ENCODE measurements around the gene TRAF5.
A peak's percentile ranks its signal among the peaks of the same experiment; 100 is the strongest.
"Not testable (repeated sequence)": the region's sequence is repeated elsewhere in the genome, so short reads cannot be mapped to it uniquely, and the experiment has no call there.

Gene TRAF5

DNA sequence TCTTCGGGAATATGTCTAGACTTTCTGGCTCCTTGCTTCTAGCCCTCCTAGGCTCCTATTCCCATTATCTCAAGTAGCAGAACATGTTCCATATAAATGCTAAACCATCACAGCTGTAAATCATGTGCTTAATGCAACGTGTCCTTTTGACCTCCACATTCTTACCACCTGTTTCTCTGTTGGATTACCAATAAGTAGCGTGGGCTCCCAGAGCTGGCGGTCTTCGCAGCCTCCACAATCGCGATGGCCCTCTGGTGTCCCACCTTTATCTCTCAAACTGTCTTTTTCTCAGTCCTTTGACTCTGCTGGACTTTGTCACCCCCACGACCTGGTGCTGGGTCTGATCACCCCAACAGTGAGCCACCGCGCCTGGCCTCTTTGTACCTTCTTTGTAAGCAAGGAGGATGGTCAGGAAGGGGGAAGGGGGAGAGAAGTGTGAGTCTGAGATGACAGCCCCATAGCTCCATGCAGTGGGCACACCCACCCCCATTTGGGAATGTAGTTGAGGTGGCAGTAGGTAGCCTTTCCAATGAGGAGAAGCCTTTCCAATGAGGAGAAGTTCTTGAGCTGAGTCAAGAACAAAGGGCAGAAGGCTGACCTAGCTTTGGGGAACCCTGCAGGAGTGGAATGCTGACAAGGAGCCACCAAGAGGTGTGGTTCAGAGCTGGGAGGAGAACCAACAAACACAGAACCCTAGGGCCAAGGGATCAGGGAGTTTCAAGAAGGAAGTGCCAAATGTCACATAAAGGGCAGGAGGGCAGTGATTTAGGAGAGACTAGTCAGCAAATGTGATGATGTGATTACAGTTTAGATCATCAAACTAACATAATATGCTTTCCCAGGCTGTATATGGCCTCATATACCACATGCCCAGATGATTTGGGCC lies 14.2 kb downstream of the TRAF5 start:
- in situ Hi-C loops (cut with MboI; ENCODE audit: low pct_unique_long_range_greater_than_20kb, low sequenced_read_pairs), result no loop called here
- DNase-seq, result no peak

DNA sequence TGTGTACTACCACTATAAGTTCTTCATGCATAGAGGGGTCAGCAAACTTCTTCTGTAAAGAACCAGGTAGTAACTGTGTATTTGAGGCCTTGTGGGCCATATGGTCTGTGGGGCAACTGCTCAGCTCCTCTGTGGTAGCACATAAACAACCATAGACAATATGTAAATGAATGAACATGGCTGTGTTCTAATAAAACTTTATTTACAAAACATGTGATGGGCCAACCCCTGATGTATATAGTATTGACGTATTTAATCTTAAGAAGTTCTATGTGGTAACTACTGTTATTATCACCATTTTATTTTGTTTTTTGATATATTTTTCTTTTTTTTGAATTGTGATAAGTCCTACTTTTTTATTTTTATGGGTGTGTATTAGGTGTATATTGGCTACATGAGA lies 15.4 kb downstream of the TRAF5 start:
- in situ Hi-C loops (cut with MboI; ENCODE audit: low pct_unique_long_range_greater_than_20kb, low sequenced_read_pairs), result no loop called here
- no peak for DNase-seq

DNA sequence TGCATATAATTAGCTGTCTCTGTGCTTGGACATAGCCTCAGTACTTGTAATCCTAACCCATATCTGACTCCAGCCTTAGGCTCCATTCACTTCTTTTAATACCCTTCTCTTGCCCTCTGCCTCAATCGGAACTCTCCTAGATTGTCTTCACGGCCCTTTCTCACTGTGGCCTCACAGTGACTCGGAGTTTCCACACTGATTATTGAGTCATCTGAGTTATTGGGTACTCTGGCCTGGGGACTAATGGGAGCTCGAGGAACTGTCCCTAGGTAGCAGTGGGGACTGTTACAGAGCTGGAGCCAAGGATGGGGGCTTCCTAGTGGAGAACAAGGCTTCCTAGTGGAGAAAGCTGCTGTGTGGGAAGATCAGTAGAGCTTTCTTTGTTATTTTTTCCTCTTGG lies 17.0 kb downstream of the TRAF5 start:
- in situ Hi-C loops (cut with MboI; ENCODE audit: low pct_unique_long_range_greater_than_20kb, low sequenced_read_pairs), result no loop called here
- DNase-seq, result no peak

DNA sequence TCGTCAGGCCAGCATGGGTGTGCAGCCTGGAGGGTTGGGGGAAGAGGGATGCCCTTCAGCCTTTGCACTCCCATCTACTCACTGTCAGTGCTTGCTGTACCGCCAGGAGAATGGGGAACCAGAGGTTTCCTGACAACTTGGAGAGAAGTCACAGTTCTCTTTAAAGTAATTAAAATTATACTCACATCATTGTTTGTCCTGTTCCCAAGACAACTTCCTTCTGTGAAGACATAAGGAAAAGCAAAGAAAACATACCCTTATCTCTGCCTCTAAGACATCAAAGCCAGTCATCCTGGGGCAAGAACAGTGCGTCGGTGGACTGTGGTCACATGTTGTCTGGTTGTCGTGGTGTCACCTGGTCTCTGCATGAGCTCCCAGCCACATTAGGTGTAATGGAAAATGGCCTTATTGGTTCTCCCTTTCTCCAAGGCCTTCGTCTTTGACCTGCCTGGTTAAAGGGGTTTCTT lies 17.6 kb downstream of the TRAF5 start:
- in situ Hi-C loops (cut with MboI; ENCODE audit: low pct_unique_long_range_greater_than_20kb, low sequenced_read_pairs), result no loop called here
- DNase-seq, result peak; percentile 46

DNA sequence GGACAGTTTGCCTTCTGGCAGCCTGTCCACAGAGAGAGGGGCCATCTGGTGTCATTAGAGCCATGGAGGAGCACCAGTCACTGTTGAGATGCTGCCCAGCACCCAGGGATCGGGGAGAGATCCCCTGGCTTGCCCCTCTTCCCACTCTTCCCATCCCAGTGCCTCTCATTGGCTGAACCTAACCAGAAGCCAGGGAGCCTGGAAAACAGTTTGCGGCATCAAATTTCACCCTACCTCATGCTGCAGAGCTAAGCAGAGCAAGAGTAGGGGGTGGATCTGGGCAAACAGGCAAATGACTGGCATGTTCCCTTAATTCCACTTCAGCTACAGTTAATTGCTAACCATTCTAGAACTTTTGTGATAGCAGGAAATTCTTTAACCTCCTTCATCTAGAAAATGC lies 19.1 kb downstream of the TRAF5 start:
- in situ Hi-C loops (cut with MboI; ENCODE audit: low pct_unique_long_range_greater_than_20kb, low sequenced_read_pairs), result no loop called here
- DNase-seq, result no peak

DNA sequence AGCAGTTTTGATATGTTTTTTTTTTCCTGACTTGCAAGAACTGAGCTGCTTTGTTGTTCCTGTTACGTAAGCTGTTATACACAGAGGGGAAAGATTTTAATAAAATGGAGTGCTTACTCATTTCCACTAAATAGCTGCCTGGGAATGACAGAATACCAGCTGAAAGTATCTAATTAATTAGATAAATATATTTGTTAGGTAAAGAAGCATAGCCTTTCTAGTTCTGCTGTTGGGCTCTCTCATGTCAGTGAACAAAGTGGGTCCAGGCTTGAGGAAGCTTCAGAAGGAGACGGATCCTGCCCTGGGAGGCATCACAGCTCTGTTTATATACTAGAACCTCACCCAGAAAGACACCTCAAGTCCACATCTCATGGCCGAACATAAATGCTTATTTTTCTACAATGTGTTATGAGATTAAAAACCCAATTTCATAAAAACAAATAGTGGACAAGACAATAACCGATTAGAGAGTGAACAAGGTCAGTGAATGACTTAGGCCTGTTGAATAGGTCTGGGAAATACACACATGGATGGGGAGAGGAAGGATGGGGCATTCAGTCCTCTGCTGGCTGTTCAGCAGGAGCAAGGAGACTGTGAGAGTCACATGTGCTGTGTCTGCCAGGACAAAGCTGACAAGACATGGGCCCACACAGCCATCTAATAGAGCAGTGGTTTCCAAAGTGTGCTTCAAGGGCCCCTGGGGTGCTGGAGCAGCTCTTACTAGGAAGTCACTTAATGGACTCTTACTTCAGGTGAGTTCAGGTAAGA lies 20.6 kb downstream of the TRAF5 start:
- in situ Hi-C loops (cut with MboI; ENCODE audit: low pct_unique_long_range_greater_than_20kb, low sequenced_read_pairs), result no loop called here
- no peak for DNase-seq

DNA sequence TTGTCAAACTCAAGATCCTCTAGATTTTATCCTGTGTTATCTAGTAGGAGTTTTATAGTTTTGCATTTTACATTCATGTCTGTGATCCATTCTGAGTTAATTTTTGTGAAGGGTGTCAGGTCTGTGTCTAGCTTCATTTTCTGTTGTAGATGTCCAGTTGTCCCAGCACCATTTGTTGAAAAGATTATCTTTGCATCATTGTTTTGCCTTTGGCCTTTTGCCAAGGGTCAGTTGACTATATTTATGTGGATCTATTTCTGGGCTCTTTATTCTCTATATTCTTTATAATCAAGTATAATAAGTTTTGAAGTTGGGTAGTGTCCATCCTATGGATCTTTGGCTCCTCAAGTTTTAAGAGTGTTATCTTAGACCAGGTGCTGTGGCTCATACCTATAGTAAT lies 21.9 kb downstream of the TRAF5 start:
- in situ Hi-C loops (cut with MboI; ENCODE audit: low pct_unique_long_range_greater_than_20kb, low sequenced_read_pairs), result no loop called here
- DNase-seq, result no peak

DNA sequence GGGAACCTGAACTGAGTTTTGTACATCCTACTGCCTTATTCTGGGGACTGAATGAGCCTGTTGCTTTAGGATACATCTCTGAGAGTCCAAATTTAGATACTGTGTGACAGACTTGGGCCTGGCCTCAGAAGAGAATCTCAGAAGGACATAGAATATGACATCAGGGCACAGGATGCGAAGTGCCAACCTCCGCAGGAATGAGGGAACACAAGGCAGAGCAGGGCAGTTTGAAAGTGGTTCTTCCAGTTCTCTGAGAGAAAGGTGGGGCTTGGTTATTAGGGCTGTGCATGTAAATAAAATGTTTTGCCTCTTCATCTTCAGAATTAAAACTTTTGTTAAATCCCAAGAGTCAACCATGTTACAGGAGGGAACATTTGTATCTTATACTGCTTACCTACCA lies 23.1 kb downstream of the TRAF5 start:
- DNase-seq, result no peak
- in situ Hi-C loops (cut with MboI; ENCODE audit: low pct_unique_long_range_greater_than_20kb, low sequenced_read_pairs), result no loop called here

DNA sequence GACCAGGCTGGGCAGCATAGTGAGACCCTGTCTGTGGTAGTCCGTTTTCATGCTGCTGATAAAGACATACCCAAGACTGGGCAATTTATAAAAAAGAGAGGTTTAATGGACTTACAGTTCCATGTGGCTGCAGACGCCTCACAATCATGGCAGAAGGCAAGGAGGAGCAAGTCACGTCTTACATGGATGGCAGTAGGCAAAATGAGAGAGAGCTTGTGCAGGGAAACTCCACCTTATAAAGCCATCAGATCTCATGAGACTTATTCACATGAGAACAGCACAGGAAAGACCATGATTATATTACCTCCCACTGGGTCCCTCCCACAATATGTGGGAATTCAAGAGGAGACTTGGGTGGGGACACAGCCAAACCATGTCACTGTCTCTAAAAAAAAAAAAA lies 25.4 kb downstream of the TRAF5 start:
- DNase-seq; in situ Hi-C loops (cut with MboI; ENCODE audit: low pct_unique_long_range_greater_than_20kb, low sequenced_read_pairs): not testable (repeated sequence)

DNA sequence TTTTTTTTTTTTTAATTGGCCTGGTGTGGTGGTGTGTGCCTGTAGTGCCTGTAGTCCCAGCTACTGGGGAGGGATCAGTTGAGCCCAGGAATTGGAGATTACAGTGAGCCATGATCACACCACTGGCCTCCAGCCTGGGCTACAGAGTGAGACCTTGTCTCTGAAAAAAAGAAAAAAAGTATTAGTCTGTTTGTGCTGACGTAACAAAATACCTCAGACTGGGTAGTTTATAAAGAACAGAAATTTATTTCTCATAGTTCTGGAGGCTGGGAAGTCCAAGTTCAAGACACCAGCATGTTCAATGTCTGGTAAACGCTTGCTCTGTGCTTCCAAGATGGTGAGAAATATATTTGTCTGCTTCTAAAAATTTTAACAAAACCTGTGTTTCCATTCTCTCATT lies 25.8 kb downstream of the TRAF5 start:
- in situ Hi-C loops (cut with MboI; ENCODE audit: low pct_unique_long_range_greater_than_20kb, low sequenced_read_pairs), result no loop called here
- no peak for DNase-seq

DNA sequence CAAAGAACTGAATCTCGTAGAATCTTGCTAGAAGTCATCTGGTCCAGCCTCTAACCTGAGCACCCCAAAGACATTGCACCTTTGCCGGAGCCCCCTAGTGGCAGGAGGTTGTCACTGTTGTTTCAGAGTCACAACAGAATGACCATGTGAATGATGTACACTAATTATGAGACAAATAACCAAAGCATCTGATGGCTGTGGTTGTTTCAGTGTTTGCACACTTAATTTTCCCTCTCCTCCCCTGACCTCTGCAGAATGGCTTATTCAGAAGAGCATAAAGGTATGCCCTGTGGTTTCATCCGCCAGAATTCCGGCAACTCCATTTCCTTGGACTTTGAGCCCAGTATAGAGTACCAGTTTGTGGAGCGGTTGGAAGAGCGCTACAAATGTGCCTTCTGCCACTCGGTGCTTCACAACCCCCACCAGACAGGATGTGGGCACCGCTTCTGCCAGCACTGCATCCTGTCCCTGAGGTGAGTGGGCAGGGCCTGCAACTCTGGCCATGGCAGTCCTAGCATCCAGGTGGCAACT lies 26.4 kb downstream of the TRAF5 start:
- DNase-seq, result peak; percentile 52

DNA sequence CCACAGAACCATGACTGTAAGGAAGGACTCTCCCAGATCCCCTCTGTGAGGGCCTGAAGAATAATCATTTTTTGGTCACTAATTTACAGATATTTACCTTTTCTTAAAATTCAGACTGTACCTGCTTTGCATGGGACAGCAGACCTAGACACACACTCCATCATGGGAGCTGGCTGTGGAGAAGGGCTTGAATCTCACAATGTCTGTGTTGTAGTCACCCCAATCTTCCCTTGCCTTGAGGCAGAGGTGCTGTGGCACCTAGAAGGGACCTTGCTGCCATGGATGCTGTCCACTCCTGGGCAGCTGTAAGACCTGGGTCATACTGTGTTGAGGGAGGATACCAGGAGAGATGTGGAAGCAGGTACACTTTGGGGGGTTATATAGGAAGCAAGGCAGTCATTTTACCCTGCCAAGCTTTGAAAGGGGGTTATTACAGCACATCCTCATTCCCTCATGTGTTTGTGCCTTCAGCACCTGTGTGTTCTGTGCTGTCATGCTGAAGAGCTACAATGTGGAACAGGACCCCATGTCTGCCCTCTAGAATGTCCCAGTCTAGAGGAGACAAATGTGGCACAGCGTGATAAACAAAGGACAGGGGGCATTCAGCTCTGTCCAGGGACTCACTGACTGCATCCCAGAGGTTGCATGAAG lies 27.1 kb downstream of the TRAF5 start:
- in situ Hi-C loops (cut with MboI; ENCODE audit: low pct_unique_long_range_greater_than_20kb, low sequenced_read_pairs), result no loop called here
- DNase-seq, result no peak

More for the DNA sequence above, 26.4 kb downstream of the TRAF5 start:
- in situ Hi-C loops (cut with MboI; ENCODE audit: low pct_unique_long_range_greater_than_20kb, low sequenced_read_pairs), result no loop called here

DNA sequence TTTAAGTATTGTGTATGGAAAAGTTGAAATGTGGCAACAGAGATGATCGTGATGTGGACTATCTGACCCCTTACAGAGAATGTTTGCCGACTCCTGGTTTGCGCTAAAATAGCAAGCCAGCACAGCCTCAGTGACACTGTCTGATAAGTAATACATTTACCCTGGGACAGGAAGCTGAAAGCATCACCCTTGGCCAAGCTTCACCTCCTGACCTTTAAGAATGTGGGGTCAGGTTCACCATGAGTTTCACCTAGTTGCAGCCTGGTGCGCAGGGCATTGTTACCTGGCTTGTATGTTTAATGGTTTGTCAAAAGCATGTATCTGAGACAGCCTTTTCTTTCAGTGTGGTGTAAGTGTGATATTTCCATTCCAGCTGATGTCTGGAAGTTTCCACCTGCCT lies 29.2 kb downstream of the TRAF5 start:
- DNase-seq, result no peak
- in situ Hi-C loops (cut with MboI; ENCODE audit: low pct_unique_long_range_greater_than_20kb, low sequenced_read_pairs), result no loop called here

DNA sequence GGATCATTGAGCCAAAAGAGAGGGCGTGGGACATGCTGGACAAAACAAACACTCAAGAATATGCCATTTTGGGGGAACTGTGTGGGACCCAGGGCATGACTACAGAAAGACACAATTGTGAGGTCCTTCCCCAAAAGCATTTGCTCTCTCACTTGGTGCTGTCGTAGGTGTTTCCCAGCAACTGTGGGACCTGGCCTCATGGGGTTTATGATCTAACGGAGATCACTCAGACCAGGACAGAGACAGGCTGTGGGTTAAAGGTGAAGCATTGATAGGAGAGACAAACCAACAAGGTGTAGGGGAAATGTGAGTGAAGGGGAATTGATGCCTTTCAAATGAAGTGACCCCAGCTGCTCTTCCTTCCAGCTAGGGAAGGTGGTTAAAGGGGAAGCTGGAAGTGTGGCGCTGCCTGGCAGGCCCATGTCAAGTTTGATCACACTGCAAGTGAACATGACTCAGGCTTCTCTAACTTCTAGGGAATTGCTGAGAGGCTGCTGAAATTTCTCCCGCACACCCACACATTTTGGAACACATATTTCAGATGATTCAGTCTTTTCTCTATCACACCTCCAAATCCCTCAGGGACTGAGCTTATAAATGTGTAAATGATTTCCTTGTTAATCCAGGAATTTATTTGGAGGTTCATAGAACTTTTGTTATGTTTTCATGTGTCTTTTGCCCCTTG lies 30.2 kb downstream of the TRAF5 start:
- in situ Hi-C loops (cut with MboI; ENCODE audit: low pct_unique_long_range_greater_than_20kb, low sequenced_read_pairs), result no loop called here
- DNase-seq, result no peak

DNA sequence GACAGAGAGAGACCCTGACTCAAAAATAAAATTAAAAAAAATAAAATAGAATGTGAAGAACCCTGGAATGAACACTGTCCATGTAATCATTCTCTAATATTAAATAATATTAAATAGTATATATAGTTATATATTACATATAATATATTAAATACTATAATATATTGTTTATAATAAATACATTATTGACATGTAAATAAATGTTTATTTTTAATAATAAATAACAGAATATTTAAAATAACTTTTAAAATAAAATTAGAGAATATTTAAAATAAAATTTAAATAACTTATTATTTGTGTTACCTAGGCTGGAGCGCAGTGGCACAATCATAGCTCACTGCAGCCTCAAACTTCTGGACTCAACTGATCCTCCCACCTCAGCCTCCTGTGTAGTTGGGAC lies 32.1 kb downstream of the TRAF5 start:
- no peak for DNase-seq
- in situ Hi-C loops (cut with MboI; ENCODE audit: low pct_unique_long_range_greater_than_20kb, low sequenced_read_pairs), result no loop called here

DNA sequence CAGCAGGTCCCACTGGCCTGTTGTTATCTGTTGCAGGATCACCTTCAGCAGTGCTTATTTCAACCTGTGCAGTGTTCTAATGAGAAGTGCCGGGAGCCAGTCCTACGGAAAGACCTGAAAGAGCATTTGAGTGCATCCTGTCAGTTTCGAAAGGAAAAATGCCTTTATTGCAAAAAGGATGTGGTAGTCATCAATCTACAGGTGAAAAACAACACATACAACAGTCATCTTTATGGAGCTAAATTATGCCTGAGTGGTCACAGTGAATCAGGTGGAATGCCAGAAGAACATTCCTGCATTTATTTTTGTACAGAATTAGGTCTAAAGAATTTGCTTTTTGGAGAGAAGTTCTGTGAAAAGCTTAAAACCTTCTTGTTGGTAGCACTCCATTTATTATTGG lies 33.2 kb downstream of the TRAF5 start:
- no peak for DNase-seq
- in situ Hi-C loops (cut with MboI; ENCODE audit: low pct_unique_long_range_greater_than_20kb, low sequenced_read_pairs), result no loop called here

DNA sequence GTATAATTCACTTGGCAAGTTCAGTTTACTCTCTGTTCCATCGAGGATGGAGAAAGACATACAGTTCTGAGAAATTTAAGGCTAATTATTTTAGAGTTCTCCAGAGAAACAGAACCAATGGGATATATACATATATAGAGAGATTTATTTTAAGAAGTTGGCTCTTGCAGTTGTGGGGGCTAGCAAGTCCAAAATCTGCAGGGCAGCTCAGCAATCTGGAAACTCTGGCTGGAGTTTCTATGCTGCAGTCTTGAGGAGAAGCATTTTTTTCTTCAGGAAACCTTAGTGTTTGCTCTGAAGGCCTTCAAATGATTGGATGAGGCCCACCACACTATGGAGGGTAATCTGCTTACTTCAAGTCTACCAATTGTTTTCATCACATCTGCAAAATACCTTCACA lies 34.6 kb downstream of the TRAF5 start:
- in situ Hi-C loops (cut with MboI; ENCODE audit: low pct_unique_long_range_greater_than_20kb, low sequenced_read_pairs), result no loop called here

DNA sequence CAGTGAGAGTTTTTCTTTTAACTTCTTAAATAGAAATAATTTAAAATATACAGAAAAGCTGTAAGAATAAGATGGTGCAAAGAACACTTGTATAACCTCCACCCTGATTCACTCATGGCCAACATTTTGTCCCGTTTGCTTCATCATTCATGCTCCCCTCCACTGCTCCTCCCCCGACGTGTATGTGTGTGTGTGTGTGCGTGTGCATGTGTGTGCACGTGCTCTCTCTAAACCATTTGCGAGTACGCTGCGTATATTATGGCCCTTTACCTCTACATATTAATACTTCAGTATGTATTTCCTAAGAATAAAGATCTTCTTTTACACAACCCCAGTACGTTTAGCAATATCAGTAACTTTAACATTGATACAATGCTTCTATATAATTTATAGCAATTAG lies 43.0 kb downstream of the TRAF5 start:
- in situ Hi-C loops (cut with MboI; ENCODE audit: low pct_unique_long_range_greater_than_20kb, low sequenced_read_pairs), result no loop called here
- DNase-seq, result no peak

More for the DNA sequence above, 34.6 kb downstream of the TRAF5 start:
- no peak for DNase-seq

DNA sequence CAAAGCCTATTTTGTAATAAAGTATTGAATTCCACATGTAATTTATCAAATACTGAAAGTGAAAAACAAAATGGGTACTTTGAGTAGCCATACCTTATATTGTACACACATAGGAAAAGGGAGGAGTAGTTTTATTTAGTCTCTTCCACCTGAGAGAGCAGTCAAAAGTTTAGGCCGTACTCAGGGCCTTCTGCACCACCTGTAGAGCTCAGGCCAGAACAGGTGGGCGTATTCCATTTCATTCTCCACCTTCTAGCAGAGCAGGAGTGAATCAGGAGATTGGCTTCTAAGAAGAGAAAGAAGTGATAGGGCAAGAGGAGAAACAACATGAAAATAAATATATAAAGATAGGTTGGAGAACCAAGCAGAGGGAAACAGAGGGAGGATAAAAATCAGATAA lies 44.0 kb downstream of the TRAF5 start:
- DNase-seq, result no peak
- in situ Hi-C loops (cut with MboI; ENCODE audit: low pct_unique_long_range_greater_than_20kb, low sequenced_read_pairs), result no loop called here
